ENCODE measurements around the gene KCP.

The KCP gene

DNA sequence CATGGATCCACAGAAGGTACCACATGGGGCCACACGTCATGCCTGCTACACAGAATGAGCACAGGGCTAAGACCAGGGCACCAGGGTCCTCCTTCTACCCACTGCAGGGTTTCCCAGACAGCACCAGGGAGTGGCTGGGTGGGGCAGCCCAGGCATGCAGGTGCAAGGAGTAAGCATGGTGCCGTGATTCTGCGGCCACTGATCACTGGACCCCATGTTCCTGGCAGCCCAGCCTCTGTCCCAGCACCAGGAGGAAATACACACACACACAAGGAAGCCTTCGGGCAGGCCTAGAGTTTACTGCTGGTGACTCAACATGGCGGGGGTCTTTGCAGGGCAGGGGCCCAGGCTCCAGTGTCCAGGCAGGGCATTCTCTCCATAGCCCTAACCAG lies 33.9 kb downstream of the KCP start:
- DNase-seq (ENCODE audit: insufficient read length, low spot score) (no peak), FAIRE-seq (no peak)

DNA sequence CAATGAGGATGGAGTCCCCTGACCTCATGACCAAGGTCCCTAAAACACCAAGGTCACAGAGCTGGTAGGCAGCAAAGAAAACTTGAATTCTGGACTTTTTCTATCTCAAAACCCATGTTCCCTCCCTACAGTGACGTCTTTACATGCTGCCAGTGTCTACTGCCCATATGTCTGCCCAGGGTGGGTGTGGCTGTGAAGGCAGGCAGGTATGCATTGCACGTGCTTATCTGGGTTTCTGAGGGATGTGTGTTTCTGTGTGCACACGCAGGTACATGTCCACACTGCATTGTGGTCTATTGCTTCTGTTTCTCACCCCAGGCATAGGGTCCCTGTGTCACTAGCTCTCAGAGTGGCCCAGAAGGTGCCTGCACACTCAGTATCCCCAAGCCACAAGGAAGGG lies 34.4 kb downstream of the KCP start:
- DNase-seq (ENCODE audit: insufficient read length, low spot score), result no peak
- no peak for FAIRE-seq

DNA sequence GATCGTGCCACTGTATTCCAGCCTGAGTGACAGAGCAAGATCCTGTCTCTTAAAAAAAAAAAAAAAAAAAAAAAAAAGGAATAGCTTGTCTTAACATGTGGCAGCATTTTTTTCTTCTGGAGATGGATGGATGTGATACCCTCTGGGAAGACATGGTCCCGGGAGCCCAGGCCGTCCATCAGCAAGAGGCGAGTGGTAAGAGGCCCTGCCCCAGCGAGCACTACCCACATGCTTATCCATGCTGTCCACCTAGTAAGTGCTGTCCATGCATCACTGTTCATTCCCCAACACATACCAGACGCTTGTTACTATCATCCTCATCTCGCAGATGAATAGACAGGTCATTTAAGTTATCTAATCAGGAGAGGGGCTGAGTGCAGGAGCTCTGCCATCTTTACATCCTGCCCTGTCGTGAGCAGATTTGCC lies 35.0 kb downstream of the KCP start:
- DNase-seq (ENCODE audit: insufficient read length, low spot score), result no peak
- FAIRE-seq, result no peak

DNA sequence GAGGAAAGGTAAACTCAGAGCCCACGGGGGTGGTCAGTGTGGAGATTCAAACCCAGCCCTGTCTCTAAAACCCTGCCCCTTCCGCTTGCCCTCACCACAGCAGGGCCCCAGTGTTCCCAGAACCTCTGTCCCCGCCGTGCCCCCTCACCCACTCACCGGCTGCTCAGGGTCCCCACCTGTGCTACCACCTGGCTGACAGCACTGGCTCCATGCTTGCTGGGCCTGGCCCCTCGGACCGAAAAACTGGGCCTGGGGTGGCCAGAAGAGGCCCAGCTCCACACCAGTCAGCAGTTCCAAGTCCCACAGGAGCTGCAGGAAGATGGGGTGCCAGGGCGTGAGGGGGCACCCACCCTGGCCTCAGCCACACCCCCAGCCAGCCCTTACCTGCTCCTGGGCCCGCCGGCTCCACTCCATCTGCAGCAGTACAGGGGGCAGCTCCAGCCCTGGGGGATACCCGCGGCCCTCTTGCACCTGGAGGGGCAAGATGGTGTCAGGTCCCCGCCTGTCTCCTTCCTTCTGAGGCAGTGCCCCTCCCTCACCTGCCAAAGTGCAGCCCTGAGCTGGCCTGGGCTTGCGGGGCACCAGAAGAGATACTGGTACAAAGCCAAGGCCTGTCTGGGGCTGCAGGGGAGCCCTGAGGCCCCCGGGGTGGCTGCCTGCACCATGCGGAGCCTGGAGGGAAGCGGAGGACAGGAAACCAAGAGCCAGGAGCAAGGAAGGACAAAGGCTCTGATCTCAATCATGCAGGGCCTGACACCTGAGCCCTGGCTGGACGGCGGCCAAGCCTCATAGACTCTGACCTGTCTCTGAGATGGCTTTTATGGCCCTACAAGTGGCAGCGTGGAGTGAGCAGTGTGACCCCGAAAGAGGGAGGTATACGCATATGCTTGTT lies 36.1 kb downstream of the KCP start:
- FAIRE-seq, result no peak

DNA sequence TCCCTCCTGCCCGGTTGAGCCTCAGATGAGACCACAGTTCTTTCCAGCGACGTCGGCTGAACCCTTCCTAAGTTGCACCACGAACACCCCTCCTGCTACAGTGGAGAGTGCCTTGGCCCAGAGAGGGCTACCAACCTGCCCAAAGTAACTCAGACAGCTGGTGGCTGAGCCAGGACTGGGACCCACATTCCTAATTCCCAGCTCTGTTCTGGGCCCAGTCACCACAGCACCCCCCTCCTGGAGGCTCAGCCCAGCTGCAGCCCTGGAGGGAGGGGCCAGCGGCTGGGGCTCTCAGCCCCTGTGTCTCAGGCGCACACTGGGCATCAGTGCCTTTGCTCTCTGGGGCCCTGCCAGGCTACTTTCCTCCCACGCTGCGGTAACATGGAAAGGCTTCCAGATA lies 37.3 kb downstream of the KCP start:
- FAIRE-seq (no peak), DNase-seq (ENCODE audit: insufficient read length, low spot score) (no peak)

More for the DNA sequence above, 36.1 kb downstream of the KCP start:
- no peak for DNase-seq (ENCODE audit: insufficient read length, low spot score)

DNA sequence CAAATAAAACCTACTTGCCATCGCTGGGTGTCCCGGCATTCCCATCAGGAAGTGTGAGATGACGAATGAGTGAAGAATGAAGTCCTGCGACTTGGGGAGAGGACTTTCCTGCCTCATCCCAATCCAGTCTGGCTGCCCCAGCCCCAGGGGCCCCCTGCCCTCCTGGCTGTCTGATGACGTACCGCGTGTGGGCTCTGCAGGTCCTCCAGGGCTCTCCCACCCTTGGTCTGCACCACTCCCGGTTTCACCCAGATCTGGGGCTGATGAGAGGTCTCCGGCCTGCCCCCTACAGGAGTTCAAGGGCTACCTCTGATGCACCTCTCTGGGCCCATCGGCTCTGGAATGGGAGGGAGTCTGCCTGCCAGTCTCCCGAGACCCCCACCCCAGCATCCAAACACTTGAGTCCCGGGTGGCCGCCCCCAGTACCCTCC lies 38.1 kb downstream of the KCP start:
- no peak for DNase-seq (ENCODE audit: insufficient read length, low spot score)
- no peak for FAIRE-seq

DNA sequence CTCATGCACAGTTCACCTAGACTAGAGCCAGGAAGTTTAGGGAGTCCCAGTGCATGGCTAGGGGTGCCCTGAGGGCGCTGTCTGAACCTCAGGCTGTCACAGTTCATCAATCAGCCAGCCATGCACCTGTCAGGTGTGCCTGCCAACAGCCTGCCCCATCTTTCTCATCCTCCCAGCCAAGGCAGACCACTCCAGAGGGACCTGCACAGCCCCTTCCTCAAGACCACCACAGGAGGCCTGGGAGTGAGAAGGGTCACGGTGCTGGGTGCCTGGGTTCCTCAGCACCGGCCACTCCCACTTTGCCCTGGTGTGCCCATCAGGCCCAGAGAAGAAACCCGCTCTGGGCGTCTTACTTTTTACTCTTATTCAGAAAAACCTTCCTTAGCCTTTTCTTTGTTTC lies 39.5 kb downstream of the KCP start:
- FAIRE-seq (no peak), DNase-seq (ENCODE audit: insufficient read length, low spot score) (no peak)

DNA sequence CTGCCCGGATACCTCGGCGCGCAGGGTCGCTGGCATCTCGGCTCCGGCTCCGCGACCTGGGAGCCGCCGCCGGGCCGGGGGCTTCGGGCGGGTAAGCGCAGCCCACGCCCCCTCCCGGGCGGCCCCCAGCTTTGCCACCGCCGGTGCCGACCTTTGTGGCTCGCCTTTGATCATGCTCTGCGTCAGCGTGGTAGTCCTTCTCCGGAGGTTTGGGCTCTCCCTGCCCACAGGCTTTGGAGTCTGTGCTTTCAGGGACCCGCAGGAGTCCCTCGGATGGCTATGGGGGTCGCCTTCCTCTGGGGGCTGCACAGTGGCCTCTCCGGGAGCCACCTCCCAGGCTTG lies 40.6 kb downstream of the KCP start:
- DNase-seq (ENCODE audit: insufficient read length, low spot score) (no peak), FAIRE-seq (no peak)

DNA sequence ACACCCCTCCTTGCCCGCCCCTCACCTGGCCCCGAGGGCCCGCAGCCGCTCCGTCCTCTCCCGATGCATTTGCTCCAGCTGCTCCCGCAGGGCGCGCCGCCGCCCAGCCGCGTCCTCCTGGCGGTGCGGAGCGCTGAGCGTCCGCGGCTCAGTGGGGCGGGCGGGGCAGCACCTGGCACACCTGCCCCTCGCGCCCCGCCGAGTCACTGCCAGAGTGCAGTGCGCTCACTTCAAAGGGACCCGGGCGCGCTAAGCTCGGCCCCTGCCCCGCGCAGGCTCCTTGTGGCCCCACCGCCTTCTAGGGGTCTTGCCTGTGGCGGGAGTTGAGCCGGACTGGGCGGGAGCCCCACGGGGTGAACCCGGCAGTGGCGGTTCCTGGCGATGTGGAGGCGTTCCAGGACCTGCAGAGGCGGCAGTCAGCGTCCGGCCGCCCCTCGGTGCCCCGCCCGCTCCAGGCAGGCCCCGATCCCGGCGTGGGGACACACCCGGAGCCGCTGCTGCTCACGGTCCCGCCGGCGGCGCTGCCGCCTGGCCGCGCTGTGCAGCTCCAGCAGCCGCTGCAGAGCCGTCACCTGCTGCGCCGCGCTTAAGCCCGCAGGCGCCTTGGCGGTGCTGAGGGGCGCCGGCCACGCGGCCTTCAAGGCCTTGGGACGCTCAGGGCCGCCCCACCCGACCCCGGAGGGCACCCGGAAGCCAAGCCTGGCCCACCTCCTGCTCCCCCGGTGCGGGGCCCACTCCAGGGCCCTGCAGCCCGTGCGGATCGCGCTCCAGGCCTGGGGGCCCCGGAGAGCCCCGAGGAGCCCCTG lies 41.2 kb downstream of the KCP start:
- DNase-seq (ENCODE audit: insufficient read length, low spot score), result no peak
- no peak for FAIRE-seq

DNA sequence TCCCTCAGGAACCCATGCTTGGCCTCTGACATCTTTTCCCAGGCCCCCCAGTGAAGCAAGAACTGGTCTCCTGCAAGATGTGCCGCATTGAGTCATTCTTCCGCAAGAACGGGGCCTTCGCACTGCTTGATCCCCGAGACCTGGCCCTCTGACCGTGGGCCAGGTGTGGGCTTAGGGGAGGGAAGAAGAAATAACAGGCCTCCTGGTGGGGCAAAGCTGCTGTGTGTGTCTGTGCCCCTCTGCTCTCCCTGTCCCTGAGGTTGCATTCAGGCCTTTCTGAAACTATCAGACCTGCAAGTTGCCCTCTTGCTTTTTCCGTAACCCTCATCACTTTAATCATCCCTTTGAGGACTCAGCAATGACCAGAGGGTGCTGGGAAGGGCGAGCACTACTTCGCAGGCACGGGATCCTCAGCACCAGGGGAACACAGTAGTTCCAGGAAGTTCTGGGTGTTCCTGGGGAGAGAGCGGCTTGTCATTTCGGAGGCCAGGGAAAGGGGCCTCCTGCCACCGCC lies 41.8 kb downstream of the KCP start:
- FAIRE-seq, result no peak
- no peak for DNase-seq (ENCODE audit: insufficient read length, low spot score)

DNA sequence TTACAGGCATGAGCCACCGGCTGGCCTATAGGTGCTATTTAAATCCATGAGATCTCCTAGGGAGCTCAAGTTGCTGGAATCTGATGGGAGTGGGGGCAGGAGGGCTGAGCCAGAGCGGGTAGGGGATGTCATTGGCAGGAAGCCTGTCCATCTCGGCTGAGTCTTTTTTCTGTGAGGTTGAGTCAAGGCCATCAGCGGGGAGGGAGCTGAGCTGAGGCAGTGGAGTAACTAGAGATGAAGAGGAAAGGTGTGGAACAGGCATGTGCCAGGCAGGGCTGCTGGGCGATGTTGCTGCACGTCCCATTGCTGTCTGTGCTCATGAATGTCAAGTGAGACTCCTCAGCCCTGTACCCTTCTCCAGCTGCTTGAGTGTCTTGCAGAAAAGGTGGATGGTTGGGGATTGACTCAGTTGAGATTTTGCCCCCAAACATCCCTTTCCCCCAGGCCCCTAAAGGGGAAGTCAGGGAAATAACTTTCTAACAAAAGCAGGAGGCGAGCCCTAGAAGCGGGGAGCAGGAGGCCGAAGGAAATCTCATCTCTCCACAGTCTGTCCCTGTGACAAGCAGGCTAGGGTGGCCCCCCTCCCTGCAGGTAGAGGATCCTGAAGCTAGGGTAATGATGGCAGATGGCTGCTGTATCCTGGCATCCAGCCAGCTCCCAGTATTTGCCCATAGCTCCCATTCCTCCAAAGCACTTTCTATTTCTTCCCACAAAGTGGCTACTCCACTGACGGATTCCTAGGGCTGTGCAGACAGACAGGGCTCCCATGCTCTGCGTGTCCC lies 42.5 kb downstream of the KCP start:
- no peak for DNase-seq (ENCODE audit: insufficient read length, low spot score)
- FAIRE-seq, result no peak

DNA sequence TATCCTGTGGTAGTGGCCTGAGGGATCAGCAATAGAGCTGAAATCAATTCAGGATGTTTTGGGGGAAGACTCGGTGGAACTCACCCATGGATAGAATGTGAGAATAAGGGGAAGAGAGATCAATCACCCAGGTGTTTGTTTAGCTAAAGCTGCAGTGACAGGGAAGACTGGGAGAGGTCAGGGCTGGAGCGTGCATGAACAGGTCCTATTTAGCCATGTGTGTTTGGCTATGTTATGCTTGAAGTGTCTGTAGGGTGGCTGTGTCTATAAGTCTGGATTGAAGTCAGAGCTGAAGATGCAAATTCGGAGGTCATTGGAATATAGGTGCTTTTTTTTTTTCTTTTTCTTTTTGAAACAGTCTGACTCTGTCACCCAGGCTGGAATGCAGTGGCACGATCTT lies 43.3 kb downstream of the KCP start:
- DNase-seq (ENCODE audit: insufficient read length, low spot score) (no peak), FAIRE-seq (no peak)

DNA sequence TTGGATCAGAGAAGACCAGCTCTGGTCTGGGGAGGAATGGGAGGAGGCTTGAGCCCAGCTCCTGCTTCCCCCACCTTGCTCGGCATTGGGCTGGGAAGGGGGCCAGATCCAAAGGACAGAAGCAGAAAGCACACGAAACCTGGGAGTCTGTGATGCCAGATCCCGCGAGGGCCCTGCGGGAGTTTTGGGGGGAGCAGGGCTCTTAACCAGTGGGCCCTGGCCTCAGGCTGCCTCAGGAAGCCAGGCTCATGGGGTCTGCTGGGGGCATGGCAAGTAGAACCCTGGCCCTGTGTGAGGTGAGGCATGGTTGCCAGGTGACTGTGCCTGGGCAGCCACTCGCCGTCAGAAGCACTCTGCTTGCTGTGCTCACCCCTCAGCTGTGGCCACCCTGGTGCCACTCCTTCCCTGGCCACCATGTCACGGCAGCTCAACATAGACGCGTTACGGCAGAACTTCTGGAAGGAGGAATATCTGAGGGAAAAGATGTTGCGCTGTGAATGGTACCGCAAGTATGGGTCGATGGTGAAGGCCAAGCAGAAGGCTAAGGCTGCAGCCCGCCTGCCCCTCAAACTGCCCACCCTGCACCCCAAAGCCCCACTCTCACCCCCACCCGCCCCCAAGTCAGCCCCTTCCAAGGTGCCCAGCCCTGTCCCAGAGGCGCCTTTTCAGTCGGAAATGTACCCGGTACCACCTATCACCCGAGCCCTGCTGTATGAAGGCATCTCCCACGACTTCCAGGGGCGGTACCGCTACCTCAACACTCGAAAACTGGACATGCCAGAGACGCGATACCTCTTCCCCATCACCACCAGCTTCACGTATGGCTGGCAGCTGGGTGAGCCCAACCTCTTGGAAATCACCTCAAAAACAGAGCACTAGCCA lies 44.3 kb downstream of the KCP start:
- DNase-seq (ENCODE audit: insufficient read length, low spot score) (no peak), FAIRE-seq (no peak)

DNA sequence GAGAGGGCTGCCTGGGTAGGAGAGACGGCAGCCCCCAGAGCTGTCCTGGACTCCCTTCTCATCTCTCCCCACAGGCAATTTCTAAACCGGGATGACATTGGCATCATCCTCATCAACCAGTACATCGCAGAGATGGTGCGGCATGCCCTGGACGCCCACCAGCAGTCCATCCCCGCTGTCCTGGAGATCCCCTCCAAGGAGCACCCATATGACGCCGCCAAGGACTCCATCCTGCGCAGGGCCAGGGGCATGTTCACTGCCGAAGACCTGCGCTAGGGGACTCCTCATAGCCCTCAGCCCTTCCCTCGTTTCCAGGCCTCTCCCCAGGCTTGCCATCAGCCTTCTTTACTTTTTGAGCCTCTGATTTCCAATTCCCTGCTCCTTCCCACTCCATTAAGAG lies 45.2 kb downstream of the KCP start:
- FAIRE-seq, result no peak
- no peak for DNase-seq (ENCODE audit: insufficient read length, low spot score)

DNA sequence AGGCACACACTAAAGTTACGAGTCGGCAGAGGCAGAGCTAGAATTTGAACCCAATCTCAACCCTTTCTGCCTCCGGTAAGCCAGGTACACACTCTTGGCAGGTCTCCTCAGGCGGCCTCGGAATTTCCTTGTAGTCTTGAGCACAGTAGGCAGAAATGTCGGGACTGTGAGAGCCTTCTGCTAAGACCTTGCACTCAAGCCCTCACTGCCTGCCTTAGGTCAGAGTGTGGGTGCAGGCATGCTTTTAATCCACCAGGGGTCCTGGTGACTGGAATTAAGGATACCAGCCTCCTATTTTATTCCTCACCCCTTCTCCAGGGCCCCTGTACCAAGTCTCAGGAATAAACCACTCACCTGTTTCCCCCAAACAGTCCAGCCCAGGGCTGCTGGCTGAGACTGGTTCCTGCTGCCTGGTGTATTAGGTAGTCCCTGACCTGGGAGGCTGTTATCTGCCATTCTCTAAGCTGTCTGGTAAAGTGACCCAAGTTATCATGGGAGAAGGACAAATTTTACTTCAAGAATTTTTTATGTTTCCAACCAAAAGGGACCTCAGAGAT lies 47.0 kb downstream of the KCP start:
- FAIRE-seq (no peak), DNase-seq (ENCODE audit: insufficient read length, low spot score) (peak; percentile 75)

DNA sequence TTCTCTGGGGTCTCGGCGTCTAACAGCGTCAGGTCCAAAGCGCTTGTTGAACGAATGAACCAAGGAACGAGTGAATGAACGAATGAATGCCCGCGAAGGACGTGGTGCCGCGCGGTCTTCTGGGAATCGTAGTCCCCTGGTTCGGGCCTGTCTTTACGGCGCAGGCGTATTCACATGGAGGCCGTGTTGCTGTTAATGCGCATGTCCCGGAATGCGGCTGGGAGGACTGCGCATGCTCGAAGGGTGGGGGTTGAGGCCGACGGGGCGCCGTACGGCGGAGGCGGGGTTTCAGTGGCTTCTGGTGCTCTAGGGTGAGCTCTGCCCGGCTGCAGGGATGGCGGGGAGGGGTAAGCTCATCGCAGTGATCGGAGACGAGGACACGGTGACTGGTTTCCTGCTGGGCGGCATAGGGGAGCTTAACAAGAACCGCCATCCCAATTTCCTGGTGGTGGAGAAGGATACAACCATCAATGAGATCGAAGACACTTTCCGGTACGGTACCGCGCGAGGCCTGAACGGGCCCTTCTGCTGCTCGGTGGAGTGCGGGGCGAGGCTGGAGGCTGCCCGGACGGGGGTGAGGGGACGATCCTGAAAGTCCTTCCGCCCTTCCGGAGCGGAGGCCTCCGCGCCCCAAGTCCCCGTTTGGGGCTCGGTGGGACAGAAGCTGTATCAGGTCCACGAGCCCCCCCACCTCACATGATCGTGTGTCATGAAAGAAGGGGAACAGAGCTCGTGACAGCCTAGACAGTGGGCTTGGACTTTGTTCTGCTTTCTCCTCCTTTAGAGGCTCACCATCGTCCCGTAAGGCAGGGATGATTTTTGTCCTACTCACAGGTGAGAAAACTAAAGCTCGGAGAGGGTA lies 47.7 kb downstream of the KCP start, which contains the start of gene ATP6V1F:
Gene ATP6V1F, plus strand, starts transcription at position 286 of the 862 bp plus-strand sequence. Its CDS starts 49 bp downstream, at position 335.
- peak; percentile 97 for DNase-seq (ENCODE audit: insufficient read length, low spot score)
- peak; percentile 86 for FAIRE-seq

DNA sequence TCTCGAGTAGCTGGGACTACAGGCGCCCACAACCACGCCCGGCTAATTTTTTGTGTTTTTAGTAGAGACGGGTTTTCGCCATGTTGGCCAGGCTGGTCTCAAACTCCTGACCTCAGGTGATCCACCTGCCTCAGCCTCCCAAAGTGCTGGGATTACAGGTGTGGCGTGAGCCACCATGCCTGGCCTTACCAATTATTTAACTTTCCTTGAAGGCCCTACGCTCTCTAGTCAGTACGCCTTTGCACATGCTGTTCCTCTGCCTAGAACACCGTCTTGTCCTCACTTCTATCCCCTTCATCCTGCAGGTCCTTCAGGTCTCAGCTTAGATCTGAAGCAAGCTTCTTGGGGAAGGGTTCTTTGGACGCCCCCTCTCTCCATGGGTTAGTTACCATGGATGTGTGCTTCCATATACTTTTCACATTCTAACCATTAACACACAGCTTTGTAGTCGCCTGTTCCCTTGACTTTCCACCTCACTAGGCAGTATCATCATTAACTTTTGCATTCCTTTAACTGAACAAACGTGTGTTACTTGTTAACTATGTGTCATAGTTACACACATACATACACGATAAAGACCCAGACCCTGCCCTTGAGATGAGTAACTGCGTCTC lies 48.4 kb downstream of the KCP start:
- no peak for FAIRE-seq
- no peak for DNase-seq (ENCODE audit: insufficient read length, low spot score)
